ENCODE results near the gene RCOR2. TPM values are rescaled to one million over a fixed set of nuclear protein-coding genes. Genes with fewer than 3 reads are reported as not detected.
"Not testable (repeated sequence)": the region's sequence is repeated elsewhere in the genome, so short reads cannot be mapped to it uniquely, and the experiment has no call there.

RCOR2 gene
- total and polyA plus RNA-seq, 12 donors: 0.33 to 4.5 (median 1.2) TPM; not detected in 2

GRCh38 chr11:63868399-63869064 is 48.4 kb downstream of the RCOR2 start:
- H3K9me3 ChIP-seq (replicated peaks in 1 of 3): no peaks in the 10 kb centered on the region
- DNase-seq: no peak
- peak overlapping the region in 2 of 5 donors; percentile 34 to 68 for H3K27ac ChIP-seq
- peaks cover 44 to 66% of the 10 kb centered on the region in 2 donors for H3K4me1 ChIP-seq (replicated peaks in 1 of 2)
- WGBS, 4 donors: 41 to 55% (median 51%) methylated on average over 9 of the region's 9 CpGs
- H3K36me3 ChIP-seq (replicated peaks in 1 of 2): no peaks in the 10 kb centered on the region
- intact Hi-C loops (cut with DNase I): no loop called here
- no peak overlapping the region for H3K4me3 ChIP-seq
- no peak for TF ChIP-seq POLR2A (IDR thresholded peaks at IDR 0.05)
- TF ChIP-seq, protein P1, sequence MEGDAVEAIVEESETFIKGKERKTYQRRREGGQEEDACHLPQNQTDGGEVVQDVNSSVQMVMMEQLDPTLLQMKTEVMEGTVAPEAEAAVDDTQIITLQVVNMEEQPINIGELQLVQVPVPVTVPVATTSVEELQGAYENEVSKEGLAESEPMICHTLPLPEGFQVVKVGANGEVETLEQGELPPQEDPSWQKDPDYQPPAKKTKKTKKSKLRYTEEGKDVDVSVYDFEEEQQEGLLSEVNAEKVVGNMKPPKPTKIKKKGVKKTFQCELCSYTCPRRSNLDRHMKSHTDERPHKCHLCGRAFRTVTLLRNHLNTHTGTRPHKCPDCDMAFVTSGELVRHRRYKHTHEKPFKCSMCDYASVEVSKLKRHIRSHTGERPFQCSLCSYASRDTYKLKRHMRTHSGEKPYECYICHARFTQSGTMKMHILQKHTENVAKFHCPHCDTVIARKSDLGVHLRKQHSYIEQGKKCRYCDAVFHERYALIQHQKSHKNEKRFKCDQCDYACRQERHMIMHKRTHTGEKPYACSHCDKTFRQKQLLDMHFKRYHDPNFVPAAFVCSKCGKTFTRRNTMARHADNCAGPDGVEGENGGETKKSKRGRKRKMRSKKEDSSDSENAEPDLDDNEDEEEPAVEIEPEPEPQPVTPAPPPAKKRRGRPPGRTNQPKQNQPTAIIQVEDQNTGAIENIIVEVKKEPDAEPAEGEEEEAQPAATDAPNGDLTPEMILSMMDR (IDR thresholded peaks at IDR 0.05): no peak
- no peaks in the 10 kb centered on the region for H3K27me3 ChIP-seq

GRCh38 chr11:63867511-63867910 is 49.5 kb downstream of the RCOR2 start:
- TF ChIP-seq POLR2A (IDR thresholded peaks at IDR 0.05): no peak
- TF ChIP-seq, protein P1 (IDR thresholded peaks at IDR 0.05): no peak
- Histone ChIP-seq H3K9me3 (replicated peaks in 1 of 3) (no peaks in the 10 kb centered on the region), H3K4me1 (replicated peaks in 1 of 2) (peaks cover 33 to 64% of the 10 kb centered on the region in 2 donors), H3K36me3 (replicated peaks in 1 of 2) (no peaks in the 10 kb centered on the region), H3K27ac (no peak overlapping the region), H3K27me3 (no peaks in the 10 kb centered on the region), H3K4me3 (no peak overlapping the region)
- intact Hi-C loops (cut with DNase I): no loop called here
- no peak for DNase-seq
- WGBS, 4 donors: 95 to 100% (median 96%) methylated on average over 4 of the region's 4 CpGs

DNA sequence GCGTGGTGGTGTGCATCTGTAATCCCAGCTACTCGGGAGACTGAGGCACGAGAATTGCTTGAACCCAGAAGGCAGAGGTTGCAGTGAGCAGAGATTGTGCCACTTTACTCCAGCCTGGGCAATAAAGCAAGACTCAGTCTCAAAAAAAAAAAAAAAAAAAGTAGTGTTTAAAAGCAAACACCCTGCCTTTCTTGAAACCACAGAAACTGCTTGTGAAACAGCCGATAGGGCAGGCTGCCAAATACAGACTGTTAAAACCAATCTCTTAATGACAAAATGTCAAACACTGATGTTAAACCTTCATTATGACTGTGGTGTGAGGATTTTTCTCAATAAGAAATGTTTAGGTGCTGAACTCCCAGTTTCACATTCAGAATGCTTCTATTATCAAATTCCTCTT is 50.8 kb downstream of the RCOR2 start:
- peak in 6 of 7 donors; percentile 50 to 80 (median 62) for DNase-seq
- Histone ChIP-seq H3K36me3 (replicated peaks in 1 of 2) (peaks cover 0 to 6% of the 10 kb centered on the region in 2 donors), H3K4me1 (replicated peaks in 1 of 2) (peaks cover 30 to 62% of the 10 kb centered on the region in 2 donors), H3K27ac (no peak overlapping the region), H3K27me3 (no peaks in the 10 kb centered on the region), H3K4me3 (no peak overlapping the region), H3K9me3 (replicated peaks in 1 of 3) (no peaks in the 10 kb centered on the region)
- 59 to 73% (median 60%) methylated on average over 4 of the region's 4 CpGs for WGBS, 4 donors
- TF ChIP-seq, protein P1 (IDR thresholded peaks at IDR 0.05): no peak
- no peak for TF ChIP-seq POLR2A (IDR thresholded peaks at IDR 0.05)
- intact Hi-C loops (cut with DNase I): no loop called here

DNA sequence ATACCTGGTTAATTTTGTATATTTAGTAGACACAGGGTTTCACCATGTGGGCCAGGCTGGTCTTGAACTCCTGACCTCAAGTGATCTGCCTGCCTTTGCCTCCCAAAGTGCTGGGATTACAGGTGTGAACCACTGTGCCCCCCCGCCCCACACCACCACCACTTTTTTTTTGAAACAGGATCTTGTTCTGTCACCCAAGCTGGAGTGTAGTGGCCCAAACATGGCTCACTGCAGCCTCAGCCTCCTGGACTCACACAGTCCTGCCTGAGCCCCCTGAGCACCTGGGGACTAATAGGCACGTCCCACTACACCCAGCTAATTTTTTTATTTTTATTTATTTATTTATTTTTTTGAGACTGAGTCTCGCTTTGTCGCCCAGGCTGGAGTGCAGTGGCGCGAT is 53.3 kb downstream of the RCOR2 start:
- DNase-seq; H3K9me3 ChIP-seq (replicated peaks in 1 of 3); H3K36me3 ChIP-seq (replicated peaks in 1 of 2); H3K4me3 ChIP-seq; intact Hi-C loops (cut with DNase I); H3K27me3 ChIP-seq: not testable (repeated sequence)
- H3K27ac ChIP-seq: peak overlapping the region in 1 of 5 donors; percentile 4
- 93 to 97% (median 95%) methylated on average over 5 to 6 of the region's 6 CpGs for WGBS, 4 donors
- peaks cover 12 to 45% of the 10 kb centered on the region in 2 donors for H3K4me1 ChIP-seq (replicated peaks in 1 of 2)

DNA sequence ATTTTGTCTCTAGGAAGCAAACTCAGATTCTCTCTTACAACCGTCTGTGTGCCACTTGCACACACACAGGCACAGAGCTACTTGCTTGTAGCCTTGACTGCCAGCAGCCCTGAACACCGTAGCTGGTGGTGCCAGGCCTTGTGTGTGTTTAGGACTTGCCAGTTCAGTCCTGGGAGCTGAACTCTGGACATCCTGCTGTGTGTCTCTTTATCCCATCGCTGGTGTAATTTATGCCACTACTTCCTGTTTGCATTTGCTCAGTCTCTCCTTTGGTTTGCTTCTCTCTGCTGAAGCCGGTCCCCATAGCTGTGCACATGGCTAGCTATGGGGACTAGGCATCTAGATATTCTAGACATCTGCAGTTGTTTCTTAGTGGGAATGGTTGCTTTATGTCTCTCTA is 54.0 kb downstream of the RCOR2 start:
- peaks cover 12 to 45% of the 10 kb centered on the region in 2 donors for H3K4me1 ChIP-seq (replicated peaks in 1 of 2)
- TF ChIP-seq, protein P1 (IDR thresholded peaks at IDR 0.05): no peak
- no peak for TF ChIP-seq POLR2A (IDR thresholded peaks at IDR 0.05)
- intact Hi-C loops (cut with DNase I): no loop called here
- no peak overlapping the region for H3K4me3 ChIP-seq
- no peaks in the 10 kb centered on the region for H3K9me3 ChIP-seq (replicated peaks in 1 of 3)
- H3K27ac ChIP-seq: peak overlapping the region in 1 of 5 donors; percentile 27
- H3K27me3 ChIP-seq: no peaks in the 10 kb centered on the region
- peak in 5 of 7 donors; percentile 44 to 64 (median 60) for DNase-seq
- 5 to 18% (median 16%) methylated on average over 4 of the region's 4 CpGs for WGBS, 4 donors
- H3K36me3 ChIP-seq (replicated peaks in 1 of 2): peaks cover 0 to 6% of the 10 kb centered on the region in 2 donors

All from adrenal gland (tissue), 12 donors.